HEK293 (cell line): ENCODE measurements around the gene MOK.

ENCODE experiments used
- HOXA7 ChIP-seq: sonication (generic); formaldehyde crosslinking; IDR thresholded peaks from 2 replicates; pipeline ENCODE4 v1.8.1; 2022; ENCODE audit warnings: missing genetic modification reagents, borderline replicate concordance
- MYNN ChIP-seq: fragments of 450-650 bp; formaldehyde crosslinking; IDR thresholded peaks from 2 replicates; pipeline ENCODE4 v1.5.1; 2016; ENCODE audit warnings: missing biosample characterization, missing genetic modification characterization, borderline replicate concordance
- SP2 ChIP-seq: fragments of 450-650 bp; formaldehyde crosslinking; IDR thresholded peaks from 2 replicates; pipeline ENCODE4 v1.5.1; 2016; ENCODE audit warnings: missing biosample characterization, missing genetic modification characterization
- ZBTB21 ChIP-seq: fragments of 450-650 bp; formaldehyde crosslinking; IDR thresholded peaks from 2 replicates; pipeline ENCODE4 v1.5.1; 2017; ENCODE audit warnings: missing biosample characterization, missing genetic modification characterization
- ZNF426 ChIP-seq: fragments of 450-650 bp; formaldehyde crosslinking; IDR thresholded peaks from 2 replicates; pipeline ENCODE4 v1.5.1; 2017; ENCODE audit warnings: missing biosample characterization, missing genetic modification characterization, mild to moderate bottlenecking, inconsistent platforms, moderate library complexity
- ZXDB ChIP-seq: fragments of 450-650 bp; formaldehyde crosslinking; IDR thresholded peaks from 2 replicates; pipeline ENCODE4 v1.5.1; 2016; ENCODE audit warnings: missing biosample characterization, missing genetic modification characterization
- TF ChIP-seq, protein P1 (sequence below): fragments of 450-650 bp; formaldehyde crosslinking; IDR thresholded peaks from 2 replicates; pipeline ENCODE4 v1.5.1; 2016; ENCODE audit warnings: missing biosample characterization, missing genetic modification characterization
- TF ChIP-seq, protein P2 (sequence below): fragments of 450-650 bp; formaldehyde crosslinking; IDR thresholded peaks from 2 replicates; pipeline ENCODE4 v1.5.1; 2016; ENCODE audit warnings: missing biosample characterization, missing genetic modification characterization

DNA sequence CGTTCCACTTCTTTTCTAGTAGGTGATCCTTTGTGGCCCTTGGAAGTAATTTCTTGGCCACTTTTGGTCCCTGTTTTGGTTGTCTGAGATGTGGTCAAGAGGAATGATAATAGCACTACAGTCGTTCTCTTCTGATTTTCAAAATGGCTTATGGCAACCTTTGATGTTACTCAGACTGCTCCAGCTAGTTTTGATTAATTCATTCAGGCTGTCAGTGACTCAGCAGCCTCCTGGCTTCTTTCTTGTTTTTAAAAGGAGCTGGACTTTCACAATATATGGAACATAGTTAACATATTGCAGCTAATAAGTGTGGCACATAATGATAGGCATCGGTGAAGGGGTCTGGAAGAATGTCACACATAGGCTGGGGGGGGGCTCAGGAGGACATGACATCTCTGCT lies 117.9 kb downstream of the MOK start:
- TF ChIP-seq, protein P1, sequence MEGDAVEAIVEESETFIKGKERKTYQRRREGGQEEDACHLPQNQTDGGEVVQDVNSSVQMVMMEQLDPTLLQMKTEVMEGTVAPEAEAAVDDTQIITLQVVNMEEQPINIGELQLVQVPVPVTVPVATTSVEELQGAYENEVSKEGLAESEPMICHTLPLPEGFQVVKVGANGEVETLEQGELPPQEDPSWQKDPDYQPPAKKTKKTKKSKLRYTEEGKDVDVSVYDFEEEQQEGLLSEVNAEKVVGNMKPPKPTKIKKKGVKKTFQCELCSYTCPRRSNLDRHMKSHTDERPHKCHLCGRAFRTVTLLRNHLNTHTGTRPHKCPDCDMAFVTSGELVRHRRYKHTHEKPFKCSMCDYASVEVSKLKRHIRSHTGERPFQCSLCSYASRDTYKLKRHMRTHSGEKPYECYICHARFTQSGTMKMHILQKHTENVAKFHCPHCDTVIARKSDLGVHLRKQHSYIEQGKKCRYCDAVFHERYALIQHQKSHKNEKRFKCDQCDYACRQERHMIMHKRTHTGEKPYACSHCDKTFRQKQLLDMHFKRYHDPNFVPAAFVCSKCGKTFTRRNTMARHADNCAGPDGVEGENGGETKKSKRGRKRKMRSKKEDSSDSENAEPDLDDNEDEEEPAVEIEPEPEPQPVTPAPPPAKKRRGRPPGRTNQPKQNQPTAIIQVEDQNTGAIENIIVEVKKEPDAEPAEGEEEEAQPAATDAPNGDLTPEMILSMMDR (tag by site-specific recombination) = no peak
- TF ChIP-seq SP2 (tag by site-specific recombination) = no peak
- no peak for TF ChIP-seq ZXDB (tag by site-specific recombination)
- TF ChIP-seq MYNN (tag by site-specific recombination) = no peak
- no peak for TF ChIP-seq HOXA7 (CRISPR knock-in tag)
- TF ChIP-seq ZNF426 = no peak
- no peak for TF ChIP-seq ZBTB21 (tag by site-specific recombination)
- TF ChIP-seq, protein P2, sequence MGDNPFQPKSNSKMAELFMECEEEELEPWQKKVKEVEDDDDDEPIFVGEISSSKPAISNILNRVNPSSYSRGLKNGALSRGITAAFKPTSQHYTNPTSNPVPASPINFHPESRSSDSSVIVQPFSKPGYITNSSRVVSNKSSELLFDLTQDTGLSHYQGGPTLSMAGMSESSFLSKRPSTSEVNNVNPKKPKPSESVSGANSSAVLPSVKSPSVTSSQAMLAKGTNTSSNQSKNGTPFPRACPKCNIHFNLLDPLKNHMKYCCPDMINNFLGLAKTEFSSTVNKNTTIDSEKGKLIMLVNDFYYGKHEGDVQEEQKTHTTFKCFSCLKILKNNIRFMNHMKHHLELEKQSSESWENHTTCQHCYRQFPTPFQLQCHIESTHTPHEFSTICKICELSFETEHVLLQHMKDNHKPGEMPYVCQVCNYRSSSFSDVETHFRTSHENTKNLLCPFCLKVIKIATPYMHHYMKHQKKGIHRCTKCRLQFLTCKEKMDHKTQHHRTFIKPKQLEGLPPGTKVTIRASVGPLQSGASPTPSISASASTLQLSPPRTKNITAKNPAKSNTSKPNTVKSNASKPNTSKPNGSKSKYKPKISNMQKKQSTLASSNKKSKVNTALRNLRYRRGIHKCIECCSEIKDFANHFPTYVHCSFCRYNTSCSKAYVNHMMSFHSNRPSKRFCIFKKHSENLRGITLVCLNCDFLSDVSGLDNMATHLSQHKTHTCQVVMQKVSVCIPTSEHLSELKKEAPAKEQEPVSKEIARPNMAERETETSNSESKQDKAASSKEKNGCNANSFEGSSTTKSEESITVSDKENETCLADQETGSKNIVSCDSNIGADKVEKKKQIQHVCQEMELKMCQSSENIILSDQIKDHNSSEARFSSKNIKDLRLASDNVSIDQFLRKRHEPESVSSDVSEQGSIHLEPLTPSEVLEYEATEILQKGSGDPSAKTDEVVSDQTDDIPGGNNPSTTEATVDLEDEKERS (tag by site-specific recombination) = no peak
